ENCODE data around the gene ALDH1L2.

DNA sequence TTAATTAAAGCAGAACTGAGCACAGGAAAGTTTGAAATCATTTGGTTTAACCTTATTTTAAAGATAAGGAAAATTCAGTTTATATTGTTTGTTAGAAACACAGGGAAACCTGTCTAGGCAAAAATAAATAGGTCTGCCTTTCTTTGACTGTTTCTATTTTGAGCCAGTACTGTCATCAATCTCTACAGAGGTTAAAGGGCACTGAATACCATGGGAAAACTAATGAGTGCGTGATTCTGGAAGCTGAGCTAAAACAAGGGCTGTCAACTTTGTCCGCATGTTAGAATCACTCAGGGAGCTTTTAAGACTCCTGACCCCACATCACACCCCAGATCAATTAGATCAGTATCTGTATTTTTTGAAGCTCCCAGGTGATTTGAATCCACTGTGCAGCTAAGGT, 59.3 kb downstream of the ALDH1L2 start:
- TF ChIP-seq POLR2A (IDR thresholded peaks at IDR 0.05): no peak
- TF ChIP-seq, protein P1, sequence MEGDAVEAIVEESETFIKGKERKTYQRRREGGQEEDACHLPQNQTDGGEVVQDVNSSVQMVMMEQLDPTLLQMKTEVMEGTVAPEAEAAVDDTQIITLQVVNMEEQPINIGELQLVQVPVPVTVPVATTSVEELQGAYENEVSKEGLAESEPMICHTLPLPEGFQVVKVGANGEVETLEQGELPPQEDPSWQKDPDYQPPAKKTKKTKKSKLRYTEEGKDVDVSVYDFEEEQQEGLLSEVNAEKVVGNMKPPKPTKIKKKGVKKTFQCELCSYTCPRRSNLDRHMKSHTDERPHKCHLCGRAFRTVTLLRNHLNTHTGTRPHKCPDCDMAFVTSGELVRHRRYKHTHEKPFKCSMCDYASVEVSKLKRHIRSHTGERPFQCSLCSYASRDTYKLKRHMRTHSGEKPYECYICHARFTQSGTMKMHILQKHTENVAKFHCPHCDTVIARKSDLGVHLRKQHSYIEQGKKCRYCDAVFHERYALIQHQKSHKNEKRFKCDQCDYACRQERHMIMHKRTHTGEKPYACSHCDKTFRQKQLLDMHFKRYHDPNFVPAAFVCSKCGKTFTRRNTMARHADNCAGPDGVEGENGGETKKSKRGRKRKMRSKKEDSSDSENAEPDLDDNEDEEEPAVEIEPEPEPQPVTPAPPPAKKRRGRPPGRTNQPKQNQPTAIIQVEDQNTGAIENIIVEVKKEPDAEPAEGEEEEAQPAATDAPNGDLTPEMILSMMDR (IDR thresholded peaks at IDR 0.05): no peak
- TF ChIP-seq EP300 (IDR thresholded peaks at IDR 0.05): no peak
